ENCODE measurements around the gene ELP2. TPM values are rescaled to one million over a fixed set of nuclear protein-coding genes. Genes with fewer than 3 reads are reported as not detected.
A peak's percentile ranks its signal among the peaks of the same experiment; 100 is the strongest.
"Not testable (repeated sequence)": the region's sequence is repeated elsewhere in the genome, so short reads cannot be mapped to it uniquely, and the experiment has no call there.

Gene ELP2, protein sequence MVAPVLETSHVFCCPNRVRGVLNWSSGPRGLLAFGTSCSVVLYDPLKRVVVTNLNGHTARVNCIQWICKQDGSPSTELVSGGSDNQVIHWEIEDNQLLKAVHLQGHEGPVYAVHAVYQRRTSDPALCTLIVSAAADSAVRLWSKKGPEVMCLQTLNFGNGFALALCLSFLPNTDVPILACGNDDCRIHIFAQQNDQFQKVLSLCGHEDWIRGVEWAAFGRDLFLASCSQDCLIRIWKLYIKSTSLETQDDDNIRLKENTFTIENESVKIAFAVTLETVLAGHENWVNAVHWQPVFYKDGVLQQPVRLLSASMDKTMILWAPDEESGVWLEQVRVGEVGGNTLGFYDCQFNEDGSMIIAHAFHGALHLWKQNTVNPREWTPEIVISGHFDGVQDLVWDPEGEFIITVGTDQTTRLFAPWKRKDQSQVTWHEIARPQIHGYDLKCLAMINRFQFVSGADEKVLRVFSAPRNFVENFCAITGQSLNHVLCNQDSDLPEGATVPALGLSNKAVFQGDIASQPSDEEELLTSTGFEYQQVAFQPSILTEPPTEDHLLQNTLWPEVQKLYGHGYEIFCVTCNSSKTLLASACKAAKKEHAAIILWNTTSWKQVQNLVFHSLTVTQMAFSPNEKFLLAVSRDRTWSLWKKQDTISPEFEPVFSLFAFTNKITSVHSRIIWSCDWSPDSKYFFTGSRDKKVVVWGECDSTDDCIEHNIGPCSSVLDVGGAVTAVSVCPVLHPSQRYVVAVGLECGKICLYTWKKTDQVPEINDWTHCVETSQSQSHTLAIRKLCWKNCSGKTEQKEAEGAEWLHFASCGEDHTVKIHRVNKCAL
- 62.2 TPM for total RNA-seq
- long read RNA-seq, full-length matches to known transcripts, result 47 of 72 reads
- long read RNA-seq, partial matches to known transcripts, result 5 of 72 reads
- long read RNA-seq, other reads (novel, unspliced or antisense), result 20 of 72 reads

DNA sequence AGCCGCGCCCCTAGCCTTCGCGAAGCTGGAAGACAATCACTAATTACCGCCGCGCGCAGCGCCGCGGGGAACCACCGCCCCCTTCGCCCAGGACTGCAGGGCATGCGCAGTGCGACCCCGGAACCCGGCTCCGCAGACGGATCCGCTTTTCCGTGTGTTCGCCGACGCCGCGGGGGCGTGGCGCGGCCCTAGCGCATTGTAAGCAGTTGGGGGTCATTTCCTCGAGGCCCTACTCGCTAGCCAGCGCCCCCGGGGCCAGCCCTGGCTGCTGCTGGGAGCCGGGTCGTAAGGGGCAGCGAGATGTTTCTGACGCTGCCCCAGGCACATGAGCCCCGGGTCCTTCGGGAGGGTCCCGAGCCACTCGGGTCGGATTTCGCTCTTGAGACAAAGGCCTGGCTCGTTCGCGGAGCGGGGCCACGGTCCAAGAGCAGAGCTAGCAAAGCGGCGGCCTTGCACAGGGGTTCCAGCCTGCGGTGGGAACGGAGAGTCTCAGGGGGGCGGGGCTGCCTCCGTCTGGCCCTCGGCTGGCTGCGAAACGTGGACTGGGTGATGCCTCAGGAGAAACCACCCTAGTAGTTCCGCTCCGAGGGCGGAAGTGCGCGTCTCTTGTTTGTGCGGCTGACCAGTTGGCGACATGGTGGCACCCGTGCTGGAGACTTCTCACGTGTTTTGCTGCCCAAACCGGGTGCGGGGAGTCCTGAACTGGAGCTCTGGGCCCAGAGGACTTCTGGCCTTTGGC is at the start of gene ELP2, which contains the start of gene SLC39A6:
TSS of gene ELP2 (plus strand) at position 600 of the 739 bp plus-strand sequence. CDS start at position 635, 35 bp downstream.
TSS of gene SLC39A6 (minus strand) at position 41 of the 739 bp plus-strand sequence. CDS start 2,333 bp downstream, outside the sequence.
- H3K27ac ChIP-seq, result peak within 1 kb of the TSS; percentile 98
- DNase-seq, result peak; percentile 99
- TF ChIP-seq, protein P1, sequence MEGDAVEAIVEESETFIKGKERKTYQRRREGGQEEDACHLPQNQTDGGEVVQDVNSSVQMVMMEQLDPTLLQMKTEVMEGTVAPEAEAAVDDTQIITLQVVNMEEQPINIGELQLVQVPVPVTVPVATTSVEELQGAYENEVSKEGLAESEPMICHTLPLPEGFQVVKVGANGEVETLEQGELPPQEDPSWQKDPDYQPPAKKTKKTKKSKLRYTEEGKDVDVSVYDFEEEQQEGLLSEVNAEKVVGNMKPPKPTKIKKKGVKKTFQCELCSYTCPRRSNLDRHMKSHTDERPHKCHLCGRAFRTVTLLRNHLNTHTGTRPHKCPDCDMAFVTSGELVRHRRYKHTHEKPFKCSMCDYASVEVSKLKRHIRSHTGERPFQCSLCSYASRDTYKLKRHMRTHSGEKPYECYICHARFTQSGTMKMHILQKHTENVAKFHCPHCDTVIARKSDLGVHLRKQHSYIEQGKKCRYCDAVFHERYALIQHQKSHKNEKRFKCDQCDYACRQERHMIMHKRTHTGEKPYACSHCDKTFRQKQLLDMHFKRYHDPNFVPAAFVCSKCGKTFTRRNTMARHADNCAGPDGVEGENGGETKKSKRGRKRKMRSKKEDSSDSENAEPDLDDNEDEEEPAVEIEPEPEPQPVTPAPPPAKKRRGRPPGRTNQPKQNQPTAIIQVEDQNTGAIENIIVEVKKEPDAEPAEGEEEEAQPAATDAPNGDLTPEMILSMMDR (IDR thresholded peaks at IDR 0.05), result no peak
- ATAC-seq, result peak; percentile 99
- no peaks in the 10 kb centered on the region for H3K27me3 ChIP-seq (ENCODE audit: low read depth)
- peaks cover 16% of the 10 kb centered on the region for H3K36me3 ChIP-seq
- H3K4me3 ChIP-seq, result peak within 1 kb of the TSS; percentile 97
- H3K4me1 ChIP-seq, result peaks cover 26% of the 10 kb centered on the region
- no peaks in the 10 kb centered on the region for H3K9me3 ChIP-seq
- intact Hi-C loops (cut with DNase I), result no loop called here

DNA sequence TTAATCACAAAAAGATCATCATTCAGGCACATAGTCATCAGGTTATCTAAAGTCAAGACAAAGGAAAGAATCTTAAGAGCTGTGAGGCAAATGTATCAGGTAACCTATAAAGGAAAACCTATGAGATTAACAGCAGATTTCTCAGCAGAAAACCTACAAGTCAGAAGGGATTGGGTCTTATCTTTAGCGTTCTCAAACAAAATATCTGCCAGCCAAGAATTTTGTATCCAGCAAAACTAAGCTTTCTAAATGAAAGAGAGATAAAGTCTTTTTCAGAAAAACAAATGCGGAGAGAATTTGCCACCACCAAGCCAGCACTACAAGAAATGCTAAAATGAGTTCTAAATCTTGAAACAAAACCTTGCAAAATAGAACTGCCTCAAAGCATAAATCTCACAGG is 48.6 kb upstream of the ELP2 start:
- H3K36me3 ChIP-seq; H3K27me3 ChIP-seq (ENCODE audit: low read depth); ATAC-seq; DNase-seq; H3K27ac ChIP-seq; intact Hi-C loops (cut with DNase I); H3K4me3 ChIP-seq; H3K4me1 ChIP-seq; H3K9me3 ChIP-seq: not testable (repeated sequence)

DNA sequence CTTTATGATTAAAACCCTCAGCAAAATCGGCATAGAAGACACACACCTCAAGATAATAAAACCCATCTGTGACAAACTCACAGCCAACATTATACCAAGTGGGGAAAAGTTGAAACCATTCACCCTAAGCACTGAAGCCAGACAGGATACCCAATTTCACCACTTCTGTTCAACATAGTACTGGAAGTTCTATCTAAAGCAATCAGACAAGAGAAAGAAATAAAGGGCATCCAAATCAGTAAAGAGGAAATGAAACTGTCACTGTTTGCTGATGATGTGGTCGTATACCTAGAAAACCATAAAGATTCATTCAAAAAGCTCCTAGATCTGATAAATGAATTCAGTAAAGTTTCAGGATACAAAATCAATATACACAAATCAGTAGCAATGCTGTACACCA is 46.0 kb upstream of the ELP2 start:
- no peaks in the 10 kb centered on the region for H3K27me3 ChIP-seq (ENCODE audit: low read depth)
- H3K4me1 ChIP-seq, result no peaks in the 10 kb centered on the region
- TF ChIP-seq, protein P1 (IDR thresholded peaks at IDR 0.05), result no peak
- no peaks in the 10 kb centered on the region for H3K36me3 ChIP-seq
- H3K4me3 ChIP-seq, result no peak overlapping the region
- ATAC-seq (no peak), DNase-seq (no peak)
- peaks cover 9% of the 10 kb centered on the region for H3K9me3 ChIP-seq
- H3K27ac ChIP-seq, result no peak overlapping the region
- intact Hi-C loops (cut with DNase I), result no loop called here

DNA sequence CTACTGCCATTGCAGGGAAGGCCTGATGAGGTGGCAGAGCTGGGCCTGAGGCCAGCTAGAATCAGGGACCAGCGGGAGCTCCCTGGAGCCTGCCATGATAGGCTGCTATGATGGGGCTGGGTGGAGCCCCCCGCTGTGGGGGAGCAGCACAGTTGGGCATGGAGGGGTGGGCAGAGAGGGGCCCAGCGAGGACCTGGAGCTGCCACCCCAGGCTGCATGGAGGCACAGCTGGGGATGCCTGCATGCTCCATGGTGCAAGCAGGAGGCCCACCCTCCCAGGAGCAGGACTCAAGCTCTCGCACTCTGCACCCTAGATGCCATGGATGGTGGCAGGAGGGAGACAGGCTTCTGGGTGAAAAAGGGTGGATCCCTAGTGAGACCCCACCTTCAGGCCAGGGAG is 44.5 kb upstream of the ELP2 start:
- H3K27ac ChIP-seq, result no peak overlapping the region
- ATAC-seq (peak in 1 of 2 donors; percentile 43), DNase-seq (no peak)
- intact Hi-C loops (cut with DNase I), result no loop called here
- TF ChIP-seq, protein P1 (IDR thresholded peaks at IDR 0.05), result no peak
- no peaks in the 10 kb centered on the region for H3K36me3 ChIP-seq
- H3K4me1 ChIP-seq, result no peaks in the 10 kb centered on the region
- H3K9me3 ChIP-seq, result peaks cover 9% of the 10 kb centered on the region
- no peaks in the 10 kb centered on the region for H3K27me3 ChIP-seq (ENCODE audit: low read depth)
- H3K4me3 ChIP-seq, result no peak overlapping the region

DNA sequence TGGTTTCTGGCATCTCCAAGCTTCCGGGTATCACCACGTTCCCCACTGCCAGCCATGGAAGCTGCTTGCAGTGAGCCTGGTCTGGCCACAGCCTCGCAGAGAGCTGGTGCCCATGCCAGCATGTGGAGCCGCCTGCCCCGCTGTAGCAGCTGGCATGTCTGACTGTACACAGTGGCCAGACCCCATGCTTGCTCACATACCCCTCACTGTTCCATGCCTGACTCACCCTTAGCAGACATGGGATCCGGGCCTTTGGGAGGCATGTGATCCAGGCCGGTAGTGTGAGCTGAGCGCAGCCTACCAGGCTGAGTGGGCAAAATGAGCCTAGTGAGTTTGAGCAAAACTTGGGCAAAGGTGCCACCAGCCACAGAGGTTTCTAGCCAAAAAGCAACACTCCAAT is 43.5 kb upstream of the ELP2 start:
- no peak overlapping the region for H3K27ac ChIP-seq
- H3K9me3 ChIP-seq, result peaks cover 5% of the 10 kb centered on the region
- H3K4me3 ChIP-seq, result no peak overlapping the region
- no peaks in the 10 kb centered on the region for H3K36me3 ChIP-seq
- ATAC-seq, result no peak
- intact Hi-C loops (cut with DNase I), result no loop called here
- TF ChIP-seq, protein P1 (IDR thresholded peaks at IDR 0.05), result no peak
- no peak for DNase-seq
- no peaks in the 10 kb centered on the region for H3K27me3 ChIP-seq (ENCODE audit: low read depth)
- no peaks in the 10 kb centered on the region for H3K4me1 ChIP-seq

All from lower lobe of right lung (tissue), 2 donors.